Ovary (tissue), 3 donors: ENCODE measurements around the gene PKD2L1.

Source experiments
- POLR2A ChIP-seq: fragments of 450-650 bp; IDR thresholded peaks from one replicate; pipeline ENCODE4 v1.6.1; 2017; ENCODE audit warnings: antibody characterized with exemption, mild to moderate bottlenecking, moderate library complexity
- TF ChIP-seq, protein P1 (sequence below), 3 donors: fragments of 450-650 bp in 2 of 3; fragments of 200-600 bp in 1 of 3; IDR thresholded peaks; one replicate each; pipeline versions ENCODE4 v1.5.1 to v1.8.0; 2016 to 2022; ENCODE audit warnings: antibody characterized with exemption in 3 of 3, mild to moderate bottlenecking in 1 of 3
- donor health status: DM: no; HTN: no; CAD: no.

DNA sequence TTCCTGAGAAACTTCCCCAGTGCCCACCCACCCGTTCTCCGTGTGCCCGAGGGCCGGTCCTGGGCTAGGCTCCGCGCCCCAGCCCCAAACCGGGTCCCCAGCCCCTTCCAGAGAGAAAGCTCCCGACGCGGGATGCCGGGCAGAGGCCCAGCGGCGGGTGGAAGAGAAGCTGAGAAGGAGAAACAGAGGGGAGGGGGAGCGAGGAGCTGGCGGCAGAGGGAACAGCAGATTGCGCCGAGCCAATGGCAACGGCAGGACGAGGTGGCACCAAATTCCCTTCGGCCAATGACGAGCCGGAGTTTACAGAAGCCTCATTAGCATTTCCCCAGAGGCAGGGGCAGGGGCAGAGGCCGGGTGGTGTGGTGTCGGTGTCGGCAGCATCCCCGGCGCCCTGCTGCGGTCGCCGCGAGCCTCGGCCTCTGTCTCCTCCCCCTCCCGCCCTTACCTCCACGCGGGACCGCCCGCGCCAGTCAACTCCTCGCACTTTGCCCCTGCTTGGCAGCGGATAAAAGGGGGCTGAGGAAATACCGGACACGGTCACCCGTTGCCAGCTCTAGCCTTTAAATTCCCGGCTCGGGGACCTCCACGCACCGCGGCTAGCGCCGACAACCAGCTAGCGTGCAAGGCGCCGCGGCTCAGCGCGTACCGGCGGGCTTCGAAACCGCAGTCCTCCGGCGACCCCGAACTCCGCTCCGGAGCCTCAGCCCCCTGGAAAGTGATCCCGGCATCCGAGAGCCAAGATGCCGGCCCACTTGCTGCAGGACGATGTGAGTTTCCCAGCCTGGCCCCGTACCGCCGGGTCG lies 16.9 kb upstream of the PKD2L1 start, which contains the start of gene SCD:
- TF ChIP-seq, protein P1, sequence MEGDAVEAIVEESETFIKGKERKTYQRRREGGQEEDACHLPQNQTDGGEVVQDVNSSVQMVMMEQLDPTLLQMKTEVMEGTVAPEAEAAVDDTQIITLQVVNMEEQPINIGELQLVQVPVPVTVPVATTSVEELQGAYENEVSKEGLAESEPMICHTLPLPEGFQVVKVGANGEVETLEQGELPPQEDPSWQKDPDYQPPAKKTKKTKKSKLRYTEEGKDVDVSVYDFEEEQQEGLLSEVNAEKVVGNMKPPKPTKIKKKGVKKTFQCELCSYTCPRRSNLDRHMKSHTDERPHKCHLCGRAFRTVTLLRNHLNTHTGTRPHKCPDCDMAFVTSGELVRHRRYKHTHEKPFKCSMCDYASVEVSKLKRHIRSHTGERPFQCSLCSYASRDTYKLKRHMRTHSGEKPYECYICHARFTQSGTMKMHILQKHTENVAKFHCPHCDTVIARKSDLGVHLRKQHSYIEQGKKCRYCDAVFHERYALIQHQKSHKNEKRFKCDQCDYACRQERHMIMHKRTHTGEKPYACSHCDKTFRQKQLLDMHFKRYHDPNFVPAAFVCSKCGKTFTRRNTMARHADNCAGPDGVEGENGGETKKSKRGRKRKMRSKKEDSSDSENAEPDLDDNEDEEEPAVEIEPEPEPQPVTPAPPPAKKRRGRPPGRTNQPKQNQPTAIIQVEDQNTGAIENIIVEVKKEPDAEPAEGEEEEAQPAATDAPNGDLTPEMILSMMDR (IDR thresholded peaks at IDR 0.05): no peak
- TF ChIP-seq POLR2A: peak; percentile 65
